HG03442 (cell line): ENCODE data around the gene IFNW1.
A peak's percentile ranks its signal among the peaks of the same experiment; 100 is the strongest.

Experiments
- ATAC-seq: cut with Tn5 transposase; IDR thresholded peaks from one replicate; pipeline ENCODE4 v1.9.1; 2021; ENCODE audit warnings: mild to moderate bottlenecking, moderate library complexity; ENCODE audit not compliant: unreplicated experiment

IFNW1 gene

GRCh38 chr9:21110708-21111576, 30.7 kb downstream of the IFNW1 start:
- ATAC-seq: peak; percentile 94

DNA sequence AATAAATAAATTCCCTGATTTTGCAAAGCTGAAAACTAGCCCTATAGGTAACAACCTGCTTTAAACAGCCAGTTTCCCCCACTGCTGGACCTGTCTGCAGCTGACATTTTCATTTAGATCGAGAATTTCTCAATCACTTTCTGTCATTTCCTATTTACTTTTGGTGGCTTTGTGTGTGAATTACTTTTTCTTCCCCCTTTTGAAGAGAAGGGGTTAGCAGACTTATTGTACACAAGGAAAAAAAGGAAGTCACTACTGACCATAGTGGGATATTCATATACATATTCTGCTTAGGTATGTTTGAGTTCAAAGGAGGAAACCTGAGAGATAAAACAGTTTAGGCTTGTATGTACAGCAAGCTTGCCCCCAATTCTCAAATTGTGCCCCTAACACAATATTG, 36.8 kb downstream of the IFNW1 start:
- ATAC-seq: no peak

GRCh38 chr9:21102305-21102704, 39.3 kb downstream of the IFNW1 start:
- no peak for ATAC-seq

- ATAC-seq: no peak
Measured at GRCh38 chr9:21097817-21098216, 43.8 kb downstream of the IFNW1 start.

DNA sequence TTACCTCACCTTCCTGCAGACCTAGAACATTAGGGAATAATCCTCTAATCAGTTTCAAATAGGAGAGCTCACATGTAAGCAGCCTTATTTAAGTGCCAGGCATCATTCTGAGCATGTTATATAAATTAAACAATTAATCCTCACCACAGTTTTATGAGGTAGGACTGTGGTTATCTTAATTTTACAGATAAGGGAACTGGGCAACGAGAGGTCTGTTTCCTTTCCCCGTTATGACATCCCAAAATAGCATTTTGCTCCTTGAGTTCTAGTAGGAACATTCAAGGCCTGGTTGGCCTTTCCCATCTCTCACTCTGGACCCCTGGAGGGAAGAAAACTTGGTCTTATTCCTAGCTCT, 44.8 kb downstream of the IFNW1 start:
- no peak for ATAC-seq

DNA sequence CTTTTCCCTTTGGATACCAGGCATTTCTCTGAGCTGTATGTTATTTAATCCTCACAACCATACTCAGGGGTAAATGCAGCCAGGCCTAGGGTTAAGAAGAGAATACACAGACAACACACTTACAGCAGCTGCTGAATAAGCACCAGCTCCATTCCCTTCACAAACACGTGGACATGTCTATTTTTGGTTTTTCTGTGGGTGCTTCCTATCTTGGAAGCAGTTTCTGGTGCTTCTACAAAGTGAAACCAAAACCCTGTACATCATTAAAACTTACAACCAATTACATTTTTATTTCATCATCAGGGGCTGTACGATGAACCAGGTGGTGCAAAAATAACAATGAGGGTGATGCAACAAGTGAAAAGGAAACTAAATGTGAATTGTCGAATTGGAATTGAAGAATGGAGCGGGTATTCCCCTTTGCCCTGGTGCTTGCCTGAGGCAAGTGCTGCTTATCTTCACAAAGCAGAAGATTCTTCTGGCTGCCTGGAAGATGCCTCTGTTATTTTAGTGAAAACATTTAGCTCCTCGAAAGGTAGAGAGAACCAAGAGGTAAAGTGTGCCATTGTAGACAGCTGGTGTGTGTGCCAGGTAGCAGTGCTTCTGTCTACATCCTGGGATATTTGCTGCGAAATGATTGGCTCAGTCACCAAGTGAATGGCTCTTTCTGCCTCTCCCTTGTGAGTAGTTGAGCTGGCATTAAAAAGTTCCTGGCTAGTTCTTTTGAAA, 45.3 kb downstream of the IFNW1 start:
- peak; percentile 87 for ATAC-seq

- ATAC-seq: no peak
Measured at GRCh38 chr9:21095561-21095960, 46.1 kb downstream of the IFNW1 start.
